ENCODE data around the gene AP3S2.
"Not testable (repeated sequence)": the region's sequence is repeated elsewhere in the genome, so short reads cannot be mapped to it uniquely, and the experiment has no call there.

The AP3S2 gene

DNA sequence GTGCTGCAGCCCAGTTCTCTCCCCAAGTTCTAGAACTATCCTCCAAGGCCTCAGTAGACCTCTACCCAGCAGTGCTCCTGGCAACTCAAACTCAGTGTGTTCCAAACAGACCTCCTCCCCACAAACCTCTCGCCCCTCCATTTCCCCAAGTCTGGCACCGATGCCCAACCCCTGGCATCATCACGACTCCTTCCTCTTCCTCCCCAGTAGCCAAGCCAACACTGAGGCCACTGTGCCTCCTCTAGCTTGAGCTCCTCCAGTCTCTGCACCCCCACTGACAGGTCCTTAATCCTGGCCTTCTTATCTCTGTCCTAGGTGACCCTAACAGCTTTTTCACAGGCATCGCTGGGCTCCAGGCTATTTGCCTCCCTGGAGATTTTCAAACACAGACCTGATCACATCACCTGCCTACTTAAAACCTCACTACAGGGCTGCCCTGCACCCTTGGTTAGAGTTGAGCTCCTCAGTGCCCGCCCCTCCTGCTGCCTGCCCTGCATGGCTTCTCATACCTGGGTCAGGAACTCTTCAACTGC lies 12.1 kb upstream of the AP3S2 start:
- in situ Hi-C loops (cut with HindIII; ENCODE audit: low pct_ligation_motif_present, low pct_unique_long_range_greater_than_20kb, low sequenced_read_pairs) = no loop called here
- no peak for DNase-seq

- in situ Hi-C loops (cut with HindIII; ENCODE audit: low pct_ligation_motif_present, low pct_unique_long_range_greater_than_20kb, low sequenced_read_pairs) = no loop called here
- no peak for DNase-seq
Observed at GRCh38 chr15:89904519-89904918, 10.7 kb upstream of the AP3S2 start.

DNA sequence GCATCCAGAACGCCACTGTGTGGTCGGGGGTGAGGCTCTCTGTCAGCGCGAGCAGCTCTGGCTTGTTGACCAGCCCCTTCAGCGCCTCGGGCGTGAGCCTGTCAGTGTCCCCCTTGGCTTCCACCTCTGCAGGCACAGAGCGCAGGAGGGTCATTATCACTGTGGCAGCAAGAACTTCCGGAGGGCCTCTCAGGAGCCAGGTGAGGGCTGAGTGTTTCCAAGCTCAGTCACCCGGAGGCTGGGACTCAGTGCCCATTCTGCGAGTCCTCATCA lies 10.0 kb upstream of the AP3S2 start:
- DNase-seq = no peak
- in situ Hi-C loops (cut with HindIII; ENCODE audit: low pct_ligation_motif_present, low pct_unique_long_range_greater_than_20kb, low sequenced_read_pairs) = no loop called here

GRCh38 chr15:89903015-89903857 lies 9.4 kb upstream of the AP3S2 start:
- DNase-seq = no peak
- in situ Hi-C loops (cut with HindIII; ENCODE audit: low pct_ligation_motif_present, low pct_unique_long_range_greater_than_20kb, low sequenced_read_pairs) = no loop called here

DNA sequence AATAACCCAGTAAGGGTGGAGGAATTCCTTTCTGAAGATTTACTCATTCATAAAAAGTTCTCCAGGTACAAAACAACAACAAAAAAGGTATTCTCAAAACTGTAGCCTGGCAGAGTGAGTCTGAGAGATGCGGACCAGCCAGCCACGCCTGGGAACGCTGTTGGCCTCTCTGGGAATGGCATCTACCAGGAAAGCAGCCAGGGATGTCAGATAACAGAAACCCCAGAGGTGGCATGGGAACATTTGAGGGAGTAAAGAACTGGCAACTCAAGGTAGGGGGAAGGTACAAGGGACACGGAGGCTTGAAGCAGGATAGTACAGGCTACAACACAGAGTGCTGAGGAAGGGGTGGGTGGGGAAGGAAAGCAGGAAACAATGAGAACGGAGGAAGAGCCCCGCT lies 7.1 kb upstream of the AP3S2 start:
- DNase-seq = no peak
- in situ Hi-C loops (cut with HindIII; ENCODE audit: low pct_ligation_motif_present, low pct_unique_long_range_greater_than_20kb, low sequenced_read_pairs) = no loop called here

GRCh38 chr15:89899951-89900567 lies 6.3 kb upstream of the AP3S2 start:
- no peak for DNase-seq
- in situ Hi-C loops (cut with HindIII; ENCODE audit: low pct_ligation_motif_present, low pct_unique_long_range_greater_than_20kb, low sequenced_read_pairs) = no loop called here

DNA sequence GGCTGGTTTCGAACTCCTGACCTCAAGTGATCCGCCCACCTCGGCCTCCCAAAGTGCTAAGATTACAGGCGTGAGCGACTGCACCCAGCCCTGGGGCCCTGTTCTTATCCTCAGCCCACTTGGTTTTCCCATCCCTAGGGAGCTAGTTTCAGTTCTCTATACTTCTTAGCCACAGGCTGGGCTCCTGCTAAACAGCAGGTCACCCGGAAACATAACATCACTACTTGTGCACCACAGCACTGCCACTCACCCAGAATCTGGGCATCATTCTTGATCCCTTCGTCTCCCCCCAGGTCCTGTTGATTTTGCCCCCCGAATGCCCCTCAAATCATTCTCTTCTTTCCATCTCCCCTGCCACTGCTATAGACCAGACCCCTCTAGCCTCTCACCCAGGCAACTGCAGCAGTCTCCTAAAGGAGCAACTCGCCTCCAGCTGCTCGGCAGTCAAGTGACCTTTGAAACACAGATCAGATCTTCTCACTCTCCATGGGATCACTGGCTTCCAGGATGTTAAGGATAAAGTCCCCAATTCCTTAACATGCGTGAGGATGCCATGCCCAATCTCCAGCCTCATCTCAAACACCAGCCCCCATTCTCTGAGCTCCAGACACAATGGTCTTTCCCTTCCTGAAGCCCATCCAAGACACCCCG lies 5.6 kb upstream of the AP3S2 start:
- in situ Hi-C loops (cut with HindIII; ENCODE audit: low pct_ligation_motif_present, low pct_unique_long_range_greater_than_20kb, low sequenced_read_pairs) = no loop called here
- DNase-seq = no peak

- DNase-seq = peak; percentile 56
- in situ Hi-C loops (cut with HindIII; ENCODE audit: low pct_ligation_motif_present, low pct_unique_long_range_greater_than_20kb, low sequenced_read_pairs) = no loop called here
Observed at GRCh38 chr15:89898614-89899294, 5.0 kb upstream of the AP3S2 start.

GRCh38 chr15:89898146-89898545 lies 4.4 kb upstream of the AP3S2 start:
- no peak for DNase-seq
- in situ Hi-C loops (cut with HindIII; ENCODE audit: low pct_ligation_motif_present, low pct_unique_long_range_greater_than_20kb, low sequenced_read_pairs) = no loop called here

GRCh38 chr15:89893027-89893426 lies 767 bp downstream of the AP3S2 start:
- no peak for DNase-seq
- in situ Hi-C loops (cut with HindIII; ENCODE audit: low pct_ligation_motif_present, low pct_unique_long_range_greater_than_20kb, low sequenced_read_pairs) = no loop called here

DNA sequence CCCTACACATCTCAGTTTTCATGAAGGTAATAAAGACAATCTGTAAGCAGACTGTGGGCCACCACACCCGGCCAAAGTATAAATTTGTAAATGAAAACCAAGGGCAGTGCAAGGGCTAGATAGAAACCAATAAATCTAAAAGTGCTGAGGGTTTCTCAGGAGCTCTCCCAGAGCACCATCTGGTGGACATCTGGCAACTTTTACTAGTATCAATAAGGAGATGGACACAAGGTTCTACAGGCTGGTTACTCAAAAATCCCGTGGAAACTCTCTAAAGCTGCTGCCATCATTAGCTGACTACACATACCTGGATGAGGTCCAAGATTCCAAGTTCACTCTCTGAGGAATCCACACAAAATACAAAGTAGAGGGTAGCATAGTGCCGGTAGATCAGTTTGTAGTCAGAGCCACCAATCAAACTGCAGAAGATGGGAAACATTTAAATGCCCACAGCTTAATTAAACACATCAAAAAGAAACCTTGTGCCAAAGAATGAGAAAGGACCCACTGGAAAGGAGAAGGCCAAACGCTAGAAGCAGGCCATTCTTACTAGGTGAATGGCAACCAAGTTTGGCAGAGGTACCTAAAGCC lies 5.5 kb downstream of the AP3S2 start:
- DNase-seq = peak; percentile 56
- in situ Hi-C loops (cut with HindIII; ENCODE audit: low pct_ligation_motif_present, low pct_unique_long_range_greater_than_20kb, low sequenced_read_pairs) = no loop called here

- DNase-seq = no peak
- in situ Hi-C loops (cut with HindIII; ENCODE audit: low pct_ligation_motif_present, low pct_unique_long_range_greater_than_20kb, low sequenced_read_pairs) = no loop called here
Observed at GRCh38 chr15:89885611-89886010, 8.2 kb downstream of the AP3S2 start.

- DNase-seq; in situ Hi-C loops (cut with HindIII; ENCODE audit: low pct_ligation_motif_present, low pct_unique_long_range_greater_than_20kb, low sequenced_read_pairs): not testable (repeated sequence)
Observed at GRCh38 chr15:89885179-89885578, 8.6 kb downstream of the AP3S2 start.

DNA sequence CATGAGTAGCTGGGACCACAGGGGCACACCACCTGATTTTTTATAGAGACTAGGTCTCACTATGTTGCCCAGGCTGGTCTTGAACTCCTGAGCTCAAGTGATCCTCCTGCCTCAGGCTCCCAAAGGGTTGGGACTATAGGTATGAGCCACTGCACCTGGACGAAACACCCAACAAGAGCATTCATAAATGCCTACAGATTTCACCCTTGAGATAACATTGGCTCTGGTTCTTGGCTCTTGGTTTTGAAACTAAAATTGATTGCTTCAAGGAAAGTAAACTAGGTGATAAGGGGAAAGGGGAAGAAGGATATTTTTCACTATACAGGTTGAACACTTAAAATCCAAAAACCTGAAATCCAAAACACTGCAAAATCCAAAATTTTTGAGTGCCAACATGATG lies 10.3 kb downstream of the AP3S2 start:
- in situ Hi-C loops (cut with HindIII; ENCODE audit: low pct_ligation_motif_present, low pct_unique_long_range_greater_than_20kb, low sequenced_read_pairs) = no loop called here
- DNase-seq = no peak

DNA sequence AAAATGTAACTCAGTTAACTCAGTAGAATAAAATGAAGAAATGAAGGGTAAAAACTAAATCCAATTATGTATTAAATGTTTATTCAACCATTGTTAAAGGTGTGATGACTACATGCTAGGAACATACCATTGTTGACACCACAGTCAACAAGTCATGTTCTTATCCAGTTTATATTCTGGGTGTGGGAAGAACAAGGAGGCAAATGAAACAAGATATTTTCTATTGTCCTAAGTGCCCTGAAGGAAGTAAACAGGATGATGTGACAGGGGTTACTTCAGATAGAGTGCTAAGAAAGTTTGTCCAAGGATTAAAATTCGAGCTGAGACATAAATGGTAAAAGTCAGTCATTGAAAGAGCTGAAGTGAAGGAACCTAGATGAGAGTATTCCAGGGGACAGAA lies 13.1 kb downstream of the AP3S2 start:
- DNase-seq = no peak
- in situ Hi-C loops (cut with HindIII; ENCODE audit: low pct_ligation_motif_present, low pct_unique_long_range_greater_than_20kb, low sequenced_read_pairs) = no loop called here

DNA sequence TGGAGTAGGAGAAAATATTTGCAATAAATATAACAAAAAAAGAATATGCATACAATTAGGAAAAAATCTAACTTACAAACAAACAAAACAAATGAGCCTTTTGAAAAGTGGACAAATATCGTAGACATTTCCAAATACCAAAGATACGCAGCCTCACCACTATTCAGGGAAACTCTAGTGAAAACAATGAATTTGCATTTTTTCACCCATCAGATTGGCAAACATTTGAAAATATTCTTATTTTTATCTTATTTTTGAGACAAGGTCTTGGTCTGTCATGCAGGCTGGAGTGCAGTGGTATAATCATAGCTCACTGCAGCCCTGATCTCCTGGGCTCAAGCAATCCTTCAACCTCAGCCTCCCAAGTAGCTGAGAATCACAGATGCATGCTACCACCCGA lies 15.5 kb downstream of the AP3S2 start:
- DNase-seq = no peak
- in situ Hi-C loops (cut with HindIII; ENCODE audit: low pct_ligation_motif_present, low pct_unique_long_range_greater_than_20kb, low sequenced_read_pairs) = no loop called here

DNA sequence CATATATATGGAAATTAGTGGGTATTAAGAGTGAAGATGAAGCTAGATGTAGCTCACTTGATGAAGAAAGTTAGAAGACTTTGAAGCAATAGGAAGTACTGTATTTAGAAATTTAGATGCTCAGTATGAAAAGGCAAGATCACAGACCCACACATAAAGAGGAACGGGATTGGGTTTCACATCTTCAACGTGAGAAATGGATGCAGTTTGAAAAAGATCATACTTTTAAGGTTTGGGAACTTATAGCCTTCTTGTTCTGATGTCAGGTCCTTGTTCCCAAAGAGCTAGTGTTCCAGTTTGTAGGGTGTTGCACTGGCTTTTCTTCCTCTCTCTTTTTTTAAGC lies 16.7 kb downstream of the AP3S2 start:
- in situ Hi-C loops (cut with HindIII; ENCODE audit: low pct_ligation_motif_present, low pct_unique_long_range_greater_than_20kb, low sequenced_read_pairs) = no loop called here
- DNase-seq = no peak

GRCh38 chr15:89876396-89877082 lies 17.3 kb downstream of the AP3S2 start:
- no peak for DNase-seq
- in situ Hi-C loops (cut with HindIII; ENCODE audit: low pct_ligation_motif_present, low pct_unique_long_range_greater_than_20kb, low sequenced_read_pairs) = no loop called here
